NCI-H82 treated with DMSO at 0.1 percent for 48 hours (cell line): ENCODE measurements around the gene LMAN2.
"Not testable (repeated sequence)": the region's sequence is repeated elsewhere in the genome, so short reads cannot be mapped to it uniquely, and the experiment has no call there.

Experiments used
- DNase-seq: peaks from one replicate; lab custom pipeline; 2025; ENCODE audit not compliant: unreplicated experiment; lab: John Stamatoyannopoulos, UW

The LMAN2 gene

DNA sequence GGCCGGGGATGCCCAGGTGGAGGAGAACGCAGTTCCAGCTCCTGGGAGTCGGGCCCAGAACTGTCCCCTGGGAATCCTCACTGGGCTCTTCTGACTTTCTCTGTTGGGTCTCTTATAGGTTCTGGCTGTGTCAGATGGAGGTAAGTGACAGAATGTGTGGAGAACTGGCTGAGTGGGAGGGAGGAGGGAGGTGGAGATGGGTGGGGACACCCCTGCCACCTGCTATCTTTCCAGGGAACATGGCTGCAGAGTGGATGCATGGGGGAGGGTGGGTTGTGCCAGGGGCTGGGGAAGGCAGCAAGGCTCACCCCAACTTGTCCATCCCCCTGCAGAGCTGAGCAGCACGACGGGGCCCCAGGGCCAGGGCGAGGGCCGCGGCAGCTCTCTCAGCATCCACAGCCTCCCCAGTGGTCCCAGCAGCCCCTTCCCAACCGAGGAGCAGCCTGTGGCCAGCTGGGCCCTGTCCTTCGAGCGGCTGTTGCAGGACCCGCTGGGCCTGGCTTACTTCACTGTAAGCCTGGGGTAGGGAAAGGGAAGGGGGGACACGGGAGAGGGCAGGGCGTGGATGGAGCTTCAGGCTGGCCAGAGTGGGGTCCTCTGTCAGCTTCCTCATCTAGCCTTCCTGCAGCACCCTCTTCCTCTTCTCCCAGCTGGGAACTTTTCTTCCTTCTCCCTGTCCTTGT lies 14.5 kb upstream of the LMAN2 start:
- no peak for DNase-seq

DNA sequence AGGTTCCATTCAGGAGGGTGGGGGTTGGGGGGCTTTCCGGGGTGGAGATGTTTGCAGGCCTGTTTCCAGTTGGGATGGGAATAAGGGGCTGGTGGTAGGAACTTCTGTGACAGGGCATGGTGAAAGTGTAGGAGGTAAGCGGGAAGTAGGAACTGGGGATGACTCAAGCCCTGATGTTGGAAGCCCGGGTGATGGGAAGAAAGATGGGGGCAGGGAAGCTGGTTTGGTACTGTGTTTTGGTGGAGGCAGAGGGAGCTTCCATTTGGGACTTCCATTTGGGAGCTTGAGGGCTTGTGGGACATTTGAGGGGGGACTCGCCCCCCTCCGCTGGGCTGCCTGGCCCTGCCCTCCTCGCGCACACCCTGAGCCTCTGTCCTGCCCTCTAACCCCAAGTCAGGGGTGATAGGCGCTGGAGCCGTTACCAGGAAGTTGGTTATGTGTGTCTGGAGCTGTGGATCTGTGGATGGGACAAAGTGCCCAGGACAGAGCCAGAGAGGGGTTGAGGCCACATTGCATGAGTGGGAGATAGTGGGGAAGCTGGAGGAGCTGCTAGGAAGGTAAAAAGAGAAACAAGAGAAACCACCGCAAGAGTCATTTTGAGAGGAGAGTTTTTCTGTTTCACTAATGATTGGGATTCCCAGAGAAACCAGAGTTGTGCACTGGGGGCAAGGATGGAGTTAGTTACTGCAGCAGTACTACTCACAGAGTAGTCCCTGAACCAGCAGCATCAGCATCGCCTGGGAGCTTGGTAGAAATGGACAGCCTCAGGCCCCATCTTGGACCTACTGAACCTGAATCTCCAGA lies 12.9 kb upstream of the LMAN2 start:
- DNase-seq: no peak

DNA sequence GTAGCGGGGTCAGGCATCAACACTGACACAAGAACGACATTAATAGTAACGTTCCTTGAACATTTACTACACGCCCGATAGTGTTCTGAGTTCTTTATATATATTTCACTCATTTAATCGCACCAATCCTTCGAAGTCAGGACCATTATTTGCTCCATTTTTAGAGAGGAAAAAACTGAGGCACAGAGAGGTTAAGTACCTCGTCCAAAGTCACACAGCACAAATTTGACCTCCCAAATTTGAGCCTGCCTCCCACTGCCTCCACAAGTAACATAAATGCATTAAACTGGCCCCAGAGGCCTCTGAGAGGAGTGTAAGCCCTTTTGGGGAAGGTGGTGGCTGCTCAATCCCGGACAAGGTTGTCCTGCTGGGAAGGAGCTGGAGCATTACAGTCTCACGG lies 12.1 kb upstream of the LMAN2 start:
- no peak for DNase-seq

DNA sequence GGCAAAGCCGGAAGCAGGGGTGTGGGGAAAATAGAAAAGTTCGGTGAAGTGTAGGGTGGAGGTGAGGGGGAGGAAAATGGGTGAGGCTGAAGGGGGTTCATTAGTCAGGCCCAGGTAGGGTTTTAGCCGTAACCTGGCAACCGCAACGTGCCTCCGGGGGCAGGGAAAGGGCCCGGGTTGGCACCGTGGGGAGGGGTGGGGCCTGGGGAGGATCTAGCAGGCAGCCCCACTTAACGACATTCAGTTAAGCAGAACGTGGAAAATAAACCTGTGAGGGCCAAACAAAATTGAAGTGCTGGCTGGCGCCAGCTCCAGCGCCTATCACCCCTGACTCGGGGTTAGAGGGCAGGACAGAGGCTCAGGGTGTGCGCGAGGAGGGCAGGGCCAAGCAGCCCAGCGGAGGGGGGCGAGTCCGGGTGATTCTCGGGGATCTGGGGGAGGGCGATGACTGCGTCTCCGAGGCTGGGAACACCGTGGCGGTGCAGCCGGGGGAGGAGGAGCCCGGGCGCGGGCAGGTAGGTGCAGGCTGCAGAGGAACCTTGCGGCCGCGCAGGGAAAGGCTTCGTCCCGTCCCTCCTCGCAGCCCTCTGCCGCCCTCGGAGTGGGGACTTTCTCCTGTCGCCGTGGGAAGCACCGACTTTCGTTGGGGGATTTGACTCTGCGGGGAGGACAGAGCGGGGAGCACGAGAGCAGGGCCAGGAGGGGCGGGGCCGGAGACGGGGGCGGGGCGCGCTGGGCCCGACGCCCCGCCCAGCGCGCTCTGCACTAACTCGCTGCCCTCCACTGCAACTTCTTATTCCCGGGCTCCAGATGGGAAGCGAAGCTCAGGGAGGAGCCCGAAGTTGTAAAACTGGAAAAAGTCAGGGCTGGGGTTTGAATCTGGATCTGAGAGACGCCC lies 11.4 kb upstream of the LMAN2 start:
- DNase-seq: peak; percentile 14

DNA sequence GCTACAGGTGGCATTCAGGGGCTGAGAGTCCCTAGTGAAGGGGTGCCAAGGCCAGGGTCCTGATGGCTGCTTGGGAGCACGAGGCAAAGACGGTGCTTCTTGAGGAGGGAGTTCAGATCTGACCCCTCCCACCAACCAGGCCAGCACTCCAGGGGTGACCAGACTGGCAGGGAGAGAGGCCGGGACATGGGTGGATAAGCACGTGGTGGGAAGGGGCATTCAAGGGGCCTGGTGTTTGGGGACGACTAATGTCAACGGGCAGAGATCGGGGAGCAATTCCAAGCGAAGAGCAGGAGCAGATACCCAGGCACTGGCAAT lies 10.8 kb upstream of the LMAN2 start:
- no peak for DNase-seq

DNA sequence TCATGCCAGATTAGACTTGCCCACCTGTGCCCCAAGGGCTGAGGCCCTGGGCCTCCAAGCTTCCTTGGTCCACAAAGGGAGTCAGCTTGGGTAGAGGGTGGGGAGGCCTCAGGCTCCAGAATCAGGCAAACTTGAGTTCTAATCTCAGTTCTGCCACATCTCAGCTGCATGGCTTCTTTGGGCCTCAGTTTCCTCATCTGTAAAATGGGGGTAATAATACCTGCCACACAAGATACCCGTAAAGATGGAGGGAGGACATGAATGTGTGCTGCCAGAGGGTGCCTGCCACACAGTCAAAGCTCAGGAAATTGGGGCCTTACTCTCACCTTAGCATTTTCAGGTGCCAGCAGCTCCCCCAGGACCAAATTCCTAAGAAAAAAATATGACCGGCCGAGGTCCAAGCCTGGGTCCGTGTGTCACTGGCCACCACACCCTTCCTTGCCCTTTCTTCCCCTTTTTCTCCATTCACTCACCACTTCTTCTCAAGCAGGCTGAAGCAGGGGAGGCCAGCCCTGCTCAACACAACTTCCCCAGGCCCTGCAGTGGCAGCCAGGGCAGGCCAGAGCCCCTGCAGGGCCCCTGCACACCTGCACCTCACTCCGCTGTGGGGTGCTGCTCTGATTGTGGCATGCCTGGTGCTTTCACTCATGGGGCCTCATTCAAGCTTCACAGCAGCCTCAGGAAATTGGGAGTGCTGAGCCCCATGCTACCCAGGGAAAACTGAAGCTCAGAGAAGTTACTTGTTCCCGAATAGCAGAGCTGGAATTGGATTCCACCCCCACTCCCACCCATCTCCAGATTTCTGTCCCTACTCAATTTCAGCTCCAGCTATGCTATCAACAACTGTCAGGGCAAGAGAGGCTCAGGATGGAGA lies 10.2 kb upstream of the LMAN2 start:
- no peak for DNase-seq

DNA sequence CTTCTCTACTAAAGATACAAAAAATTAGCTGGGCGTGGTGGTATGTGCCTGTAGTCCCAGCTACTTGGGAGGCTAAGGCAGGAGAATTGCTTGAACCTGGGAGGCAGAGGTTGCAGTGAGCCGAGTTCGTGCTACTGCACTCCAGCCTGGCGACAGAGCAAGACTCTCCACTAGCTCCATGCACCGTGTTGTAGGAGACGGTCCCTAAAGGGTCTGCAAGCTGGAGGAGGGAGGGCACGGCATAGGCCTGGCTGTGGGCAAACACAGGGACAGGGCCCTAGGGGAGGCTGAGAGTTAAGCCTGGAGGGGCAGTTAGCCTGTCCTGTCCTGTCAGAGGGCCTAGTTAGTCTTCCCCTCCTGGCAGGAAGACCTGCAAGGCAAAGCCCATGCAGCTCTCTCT lies 9.3 kb upstream of the LMAN2 start:
- not testable (repeated sequence) for DNase-seq

DNA sequence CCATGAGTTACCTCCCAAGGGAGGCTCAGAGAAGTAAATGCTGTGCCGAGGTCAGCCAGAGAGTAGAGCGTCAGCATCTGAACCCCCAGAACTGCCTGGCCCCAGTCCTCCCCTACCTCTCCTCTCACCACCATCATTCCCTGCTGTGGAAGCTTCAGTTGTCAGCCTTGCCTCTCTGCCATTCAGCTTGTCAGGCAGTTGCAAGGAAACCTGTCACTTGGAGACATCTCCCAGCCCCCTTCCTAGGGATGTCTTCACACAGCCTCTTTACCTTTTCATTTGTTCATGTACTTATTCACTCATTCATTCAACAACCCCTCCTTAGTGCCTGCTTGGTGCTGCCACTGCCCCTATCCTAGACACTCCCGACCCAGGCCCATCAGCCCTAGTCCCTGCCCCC lies 8.4 kb upstream of the LMAN2 start:
- no peak for DNase-seq

DNA sequence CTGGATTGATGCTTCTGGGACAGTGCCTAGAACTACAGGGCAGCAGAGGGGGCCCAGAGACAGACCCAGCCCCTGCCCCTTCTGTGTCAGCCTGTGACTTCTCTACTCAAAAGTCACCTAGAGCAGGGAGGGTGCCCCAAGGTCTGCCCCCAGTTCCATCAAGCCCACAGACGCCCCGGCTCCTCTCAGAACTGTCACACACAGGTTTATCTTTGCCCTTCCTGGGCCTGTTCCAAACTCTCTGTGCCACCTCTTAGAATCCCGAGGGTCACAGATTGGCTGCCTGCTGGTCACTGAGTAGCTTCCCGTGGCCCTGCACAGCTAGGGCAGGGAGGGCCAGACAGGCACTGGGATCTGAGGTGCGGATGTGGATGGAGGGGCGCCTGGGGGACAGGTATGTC lies 8.0 kb upstream of the LMAN2 start:
- no peak for DNase-seq

DNA sequence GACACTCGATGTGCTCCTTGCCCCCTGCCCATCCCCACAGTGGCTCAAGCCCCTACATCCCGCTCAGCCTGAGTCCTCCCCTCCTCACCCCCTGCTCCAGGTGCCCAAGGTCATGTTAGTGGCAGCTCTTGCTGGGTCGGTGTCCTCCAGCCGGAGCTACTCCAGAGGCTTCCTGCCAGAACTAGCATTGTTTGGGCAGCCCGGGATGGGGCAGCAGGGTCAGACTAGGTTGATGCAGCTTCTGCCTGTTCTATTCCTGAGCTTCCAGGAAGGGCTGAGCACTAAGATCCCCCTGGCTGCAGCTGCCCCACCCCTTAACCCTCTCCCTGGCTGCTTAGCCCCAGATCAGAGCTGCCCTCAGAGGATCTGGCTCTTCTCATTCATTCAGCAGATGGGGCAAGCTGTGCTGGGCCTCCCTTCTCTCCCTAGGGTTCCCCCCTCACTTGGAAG lies 6.9 kb upstream of the LMAN2 start:
- DNase-seq: no peak

DNA sequence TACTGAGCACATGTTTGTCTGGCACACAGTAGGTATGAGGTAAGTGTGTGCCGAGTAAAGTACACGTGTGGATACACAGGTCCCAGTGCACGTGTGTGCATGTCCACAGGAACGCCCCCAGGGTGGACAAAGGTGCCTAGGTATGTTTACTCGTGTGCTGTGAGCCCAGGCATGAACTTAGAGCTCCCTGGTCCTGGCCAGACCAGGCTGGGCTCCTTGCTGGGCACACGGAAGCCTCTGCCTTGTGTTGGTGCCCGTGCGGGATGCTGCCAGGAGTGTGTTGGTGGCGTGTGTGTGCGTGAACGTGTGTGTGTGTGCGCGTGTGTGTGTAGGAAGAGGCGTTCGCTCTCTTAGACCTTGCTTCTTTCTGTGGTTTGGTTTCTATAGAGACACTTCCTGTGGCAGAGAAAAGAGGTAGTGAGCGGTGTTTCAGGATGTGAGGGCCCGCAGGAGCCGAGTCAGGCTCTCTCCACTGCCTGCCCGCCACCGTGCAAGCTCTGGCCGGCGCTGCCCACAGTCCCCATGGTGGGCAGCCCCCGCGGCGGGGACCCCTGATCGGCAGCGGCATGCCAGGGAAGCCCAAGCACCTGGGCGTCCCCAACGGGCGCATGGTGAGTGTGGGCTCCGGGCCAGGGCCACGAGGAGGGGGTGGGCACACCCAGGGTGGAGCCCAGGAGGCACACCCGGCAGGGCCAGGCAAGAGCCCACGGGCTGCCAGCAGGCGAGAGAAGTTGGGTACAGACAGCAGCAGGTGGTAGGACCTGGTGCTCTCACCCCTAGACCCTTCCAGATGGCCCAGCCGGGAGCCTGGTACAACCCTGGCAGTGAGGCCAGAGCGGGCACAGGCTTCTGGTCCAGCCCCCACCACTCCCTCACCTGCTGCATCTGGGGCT lies 6.2 kb upstream of the LMAN2 start, which contains the start of gene RGS14:
Gene RGS14, plus strand, starts transcription at position 466 of the 893 bp plus-strand sequence. Its CDS starts 101 bp downstream, at position 567.
- no peak for DNase-seq

DNA sequence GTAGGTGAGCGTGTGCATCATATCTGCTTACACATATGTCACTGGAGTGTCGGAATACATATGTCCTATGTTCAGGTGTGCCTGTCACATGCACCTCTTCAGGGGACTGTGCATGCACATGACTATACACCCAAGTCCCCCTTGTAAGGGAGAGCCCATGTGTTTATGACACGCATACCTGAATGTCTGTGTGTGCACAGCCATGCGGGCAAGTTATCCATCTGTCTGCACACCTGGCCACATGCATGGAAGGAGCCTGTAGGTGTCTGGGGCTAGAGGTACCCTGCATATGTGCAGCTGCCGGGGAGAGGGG lies 5.6 kb upstream of the LMAN2 start:
- no peak for DNase-seq

DNA sequence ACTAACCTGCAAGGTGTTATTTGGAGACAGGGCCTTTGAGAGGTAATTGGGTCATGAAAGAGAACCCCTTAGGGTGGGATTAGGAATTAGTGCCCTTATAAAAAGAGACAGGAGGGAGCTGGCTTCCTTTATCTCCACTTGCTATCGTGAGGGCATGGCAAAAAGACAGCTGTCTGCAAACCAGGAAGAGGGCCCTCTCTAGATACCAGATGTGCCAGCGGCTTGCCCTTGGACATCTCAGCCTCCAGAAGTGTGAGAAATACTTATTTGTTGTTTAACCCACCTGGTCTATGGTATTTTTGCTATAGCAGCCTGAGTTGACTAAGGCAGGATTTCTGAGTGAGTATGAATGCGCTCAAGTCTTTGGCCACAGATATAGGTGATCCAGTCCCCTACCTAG lies 5.3 kb upstream of the LMAN2 start:
- DNase-seq: no peak

DNA sequence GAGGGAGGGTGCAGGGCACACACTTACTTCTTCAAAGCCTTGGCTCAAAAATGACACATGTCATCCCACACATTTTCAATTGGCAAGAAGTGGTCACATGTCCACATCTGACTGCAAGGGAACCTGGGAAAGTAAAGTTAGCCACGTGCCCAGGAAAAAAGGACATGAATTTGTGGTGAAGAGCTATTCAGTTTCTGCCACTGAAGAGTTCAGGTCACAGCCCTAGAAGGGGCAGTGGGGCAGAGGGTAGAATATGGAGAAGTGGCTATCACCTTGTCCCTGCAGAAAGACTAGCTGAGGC lies 4.3 kb upstream of the LMAN2 start:
- DNase-seq: no peak

DNA sequence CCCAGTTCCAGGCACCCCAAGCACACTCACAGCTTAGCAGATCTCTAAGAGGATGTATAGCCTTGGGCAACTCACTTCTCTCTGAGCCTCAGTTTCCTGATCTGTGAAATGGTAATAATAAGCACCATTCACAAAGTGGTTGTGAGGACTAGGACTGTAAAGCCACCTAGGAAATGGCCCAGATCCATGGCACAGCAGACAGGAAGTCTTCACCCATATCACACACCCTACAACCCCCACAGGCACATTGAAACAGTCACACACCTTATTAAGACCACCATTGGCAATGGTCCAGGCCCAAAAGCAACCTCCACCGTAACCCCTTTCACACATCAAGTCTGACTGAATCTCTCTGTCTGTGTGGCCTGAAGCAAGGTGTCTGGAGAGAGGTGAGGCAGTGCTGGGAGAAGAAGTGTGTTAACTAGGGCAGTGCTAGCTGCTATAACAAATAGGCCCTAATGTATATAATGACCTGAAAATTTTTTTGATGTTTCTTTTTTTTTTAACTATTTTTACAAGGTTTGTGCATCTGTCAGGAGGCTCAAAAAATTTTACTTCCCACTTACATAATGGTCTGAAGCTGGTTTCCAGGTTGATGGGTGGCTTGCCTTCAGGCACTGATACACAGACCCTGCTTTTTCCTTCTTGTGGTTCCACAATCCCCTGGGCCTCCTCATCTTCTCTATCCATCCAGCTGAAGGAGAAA lies 3.8 kb upstream of the LMAN2 start:
- no peak for DNase-seq

DNA sequence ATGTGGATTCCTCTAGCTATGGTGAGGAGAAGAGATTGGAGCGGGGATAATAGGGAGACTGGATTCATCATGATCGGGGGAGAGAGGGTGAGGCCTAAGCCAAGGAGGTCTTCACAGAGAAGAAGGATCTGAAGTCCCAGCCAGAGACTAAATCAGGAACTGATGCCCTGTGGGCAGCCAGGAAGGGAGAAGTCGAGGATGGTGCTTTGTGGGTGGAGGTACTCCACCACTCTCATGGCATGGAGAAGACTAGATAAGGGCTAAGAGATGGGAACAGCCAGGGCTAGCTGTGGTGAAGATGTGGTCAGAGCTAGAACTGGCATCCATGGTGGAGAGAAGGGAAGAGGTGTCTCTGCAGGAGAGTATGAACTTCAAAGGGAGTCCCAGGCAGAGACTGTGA lies 3.2 kb upstream of the LMAN2 start:
- DNase-seq: no peak

DNA sequence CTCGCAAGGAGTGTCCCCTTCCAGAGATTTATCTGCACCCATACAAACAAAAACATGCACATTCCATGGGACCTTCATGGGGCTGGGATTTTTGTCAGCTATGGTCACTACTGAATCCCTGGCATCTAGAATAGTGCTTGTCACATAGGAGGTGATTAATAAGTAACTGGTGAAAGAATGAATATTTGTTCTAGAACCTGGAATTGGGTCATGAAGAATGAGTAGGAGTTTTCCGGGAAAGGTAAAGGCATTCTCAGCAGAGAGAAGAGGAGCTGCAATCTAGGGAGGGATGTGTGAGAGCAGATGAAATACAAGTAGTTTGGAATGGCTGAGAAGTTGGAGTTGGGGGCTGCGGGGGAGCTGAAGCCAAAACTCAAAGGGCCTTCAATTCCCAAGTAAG lies 2.8 kb upstream of the LMAN2 start:
- no peak for DNase-seq

DNA sequence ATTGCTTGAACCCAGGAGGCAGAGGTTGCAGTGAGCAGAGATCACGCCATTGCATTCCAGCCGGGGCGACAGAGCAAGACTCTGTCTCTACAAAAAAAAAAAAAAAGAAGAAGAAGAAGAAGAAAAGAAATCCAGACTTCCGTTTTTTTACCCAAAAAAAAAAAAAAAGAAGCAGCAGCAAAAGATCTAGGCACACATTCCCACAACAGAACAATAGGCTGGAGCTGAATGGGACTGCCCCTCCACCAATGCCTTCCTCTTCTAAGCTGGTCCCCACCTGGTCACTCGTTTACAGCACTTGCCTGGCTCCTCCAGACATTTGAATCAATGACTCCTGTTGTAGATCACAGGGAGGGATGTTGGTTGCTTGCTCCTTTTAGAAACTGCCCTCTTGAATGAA lies 1.6 kb upstream of the LMAN2 start:
- no peak for DNase-seq

DNA sequence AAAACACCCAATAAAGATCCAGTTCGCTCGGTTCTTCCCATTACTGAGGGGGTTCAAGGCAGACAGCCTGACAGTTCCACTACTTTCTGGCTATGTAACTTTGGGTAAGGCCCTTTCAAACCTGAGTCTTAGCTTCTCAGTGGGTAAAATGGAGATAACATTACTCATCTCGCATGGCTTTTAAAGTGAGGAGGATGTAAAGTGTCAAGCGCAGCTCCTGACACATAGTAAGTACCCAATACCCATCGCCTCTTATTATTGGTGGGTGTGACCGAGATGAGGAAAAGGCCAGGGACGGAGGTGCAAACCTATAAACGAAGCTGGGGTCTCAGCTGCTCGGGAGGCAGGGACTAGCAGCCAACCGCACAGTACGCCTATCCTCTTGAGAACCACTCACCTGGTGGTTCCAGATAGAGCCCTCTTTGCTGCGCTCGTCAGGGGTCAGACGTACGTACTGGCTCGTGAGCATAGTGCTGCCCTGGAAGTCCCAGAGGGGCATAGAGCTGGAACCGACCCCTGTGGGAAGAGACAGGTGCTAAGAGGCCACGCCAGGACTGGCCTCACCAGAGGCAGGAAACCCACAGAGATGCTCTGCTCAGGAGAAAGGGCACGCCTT lies 584 bp downstream of the LMAN2 start:
- DNase-seq: no peak
